Retinal pigment epithelial cell (primary cell): ENCODE data around the gene MRTFB.
"Not testable (repeated sequence)": the region's sequence is repeated elsewhere in the genome, so short reads cannot be mapped to it uniquely, and the experiment has no call there.

Experiments
- DNase-seq: peaks from one replicate; pipeline ENCODE4 v3.0.0-alpha.2; 2010; ENCODE audit warnings: low read depth
- H3K4me3 ChIP-seq: 2 replicates; pipeline ENCODE4 v1.5.1; 2011; ENCODE audit warnings: mild to moderate bottlenecking, low read length, control low read depth, moderate library complexity
- CTCF ChIP-seq: conservative IDR thresholded peaks from 2 replicates; pipeline ENCODE4 v1.5.1; 2011; ENCODE audit warnings: low read depth, low read length, control low read depth, inconsistent platforms

The MRTFB gene

GRCh38 chr16:14036889-14037288 lies 34.2 kb upstream of the MRTFB start:
- TF ChIP-seq CTCF = no peak
- DNase-seq = no peak
- no peak overlapping the region for H3K4me3 ChIP-seq

DNA sequence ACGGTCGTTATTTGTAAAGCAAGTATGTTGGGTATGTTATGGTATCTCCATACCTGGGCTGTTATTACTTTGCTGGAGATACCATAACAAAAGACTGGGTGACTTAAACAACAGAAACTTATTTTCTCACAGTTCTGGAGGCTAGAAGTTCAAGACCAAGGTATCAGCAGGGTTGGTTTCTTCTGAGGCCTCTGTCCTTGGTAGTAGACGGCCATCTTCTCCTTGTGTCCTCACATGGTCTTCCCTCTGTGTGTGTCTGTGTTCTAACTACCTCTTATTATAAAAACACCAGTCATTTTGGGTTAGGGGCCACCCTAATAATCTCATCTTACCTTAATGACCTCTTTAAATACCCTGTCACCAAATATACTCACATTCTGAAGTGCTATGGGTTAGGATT lies 33.2 kb upstream of the MRTFB start:
- no peak for TF ChIP-seq CTCF
- H3K4me3 ChIP-seq = no peak overlapping the region
- no peak for DNase-seq

- no peak for TF ChIP-seq CTCF
- no peak overlapping the region for H3K4me3 ChIP-seq
- DNase-seq = no peak
Measured at GRCh38 chr16:14041164-14041563, 30.0 kb upstream of the MRTFB start.

DNA sequence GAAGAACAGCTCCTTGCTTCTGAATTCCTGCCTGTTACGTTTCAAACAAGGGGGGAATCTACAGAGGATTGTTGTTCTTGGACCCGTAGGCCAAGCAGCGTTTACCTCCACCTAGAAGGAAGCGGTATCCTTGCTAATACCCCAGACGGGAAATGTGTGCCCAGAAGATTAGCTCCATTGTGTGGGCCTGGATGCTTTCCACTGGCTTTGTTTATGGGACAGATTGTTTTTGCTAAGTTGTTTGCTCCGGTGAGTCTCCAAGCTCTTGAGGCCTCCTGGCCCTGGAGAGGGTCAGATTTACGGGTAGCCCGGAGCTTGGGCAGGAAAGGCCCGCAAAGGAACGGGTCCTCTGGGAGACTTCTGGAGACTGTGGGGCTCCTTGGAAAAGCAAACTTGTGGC lies 28.4 kb upstream of the MRTFB start:
- H3K4me3 ChIP-seq = no peak overlapping the region
- no peak for TF ChIP-seq CTCF
- no peak for DNase-seq

DNA sequence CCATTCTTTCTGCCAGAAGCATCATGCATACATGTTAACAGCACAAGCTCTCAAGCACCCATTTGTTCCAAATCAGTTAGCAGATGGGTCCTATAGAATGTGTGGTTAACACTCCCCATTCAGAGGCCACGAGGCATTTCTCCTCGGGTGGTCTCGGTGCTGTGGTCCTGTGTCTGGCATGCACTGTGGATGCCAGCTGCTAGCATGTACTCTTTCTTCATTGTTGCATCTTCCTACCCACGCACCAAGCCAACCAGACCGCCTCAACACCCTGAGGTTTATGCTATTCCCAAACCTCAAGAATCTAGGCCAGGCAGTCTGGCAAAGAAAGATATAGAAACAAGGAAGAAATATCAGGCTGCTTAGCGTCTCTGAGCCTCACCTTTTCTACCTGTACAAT lies 27.8 kb upstream of the MRTFB start:
- H3K4me3 ChIP-seq = no peak overlapping the region
- DNase-seq = no peak
- no peak for TF ChIP-seq CTCF

DNA sequence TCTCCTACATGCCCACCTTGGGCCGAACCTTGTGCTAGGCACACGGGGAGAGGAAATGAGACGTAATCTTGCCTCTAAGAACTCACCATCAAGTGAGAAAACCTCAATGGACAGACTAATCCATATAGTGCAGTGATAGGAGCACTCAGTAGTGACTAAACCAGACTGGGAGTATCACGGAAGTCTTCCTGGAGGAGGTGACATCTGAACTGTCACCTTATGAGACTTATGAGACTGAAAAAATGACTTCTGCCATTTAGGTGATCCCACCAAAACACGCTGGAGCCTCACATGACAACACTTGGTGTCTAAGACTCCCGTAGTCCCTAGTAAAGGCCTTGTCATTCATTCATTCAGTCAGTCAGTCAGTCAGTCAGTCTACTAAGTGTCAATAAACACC lies 27.3 kb upstream of the MRTFB start:
- no peak for TF ChIP-seq CTCF

GRCh38 chr16:14047121-14047859 lies 23.8 kb upstream of the MRTFB start:
- not testable (repeated sequence) for DNase-seq, H3K4me3 ChIP-seq

More for the DNA sequence above, 27.3 kb upstream of the MRTFB start:
- DNase-seq = no peak
- no peak overlapping the region for H3K4me3 ChIP-seq
